ENCODE data around the gene SLC41A3. TPM values are rescaled to one million over a fixed set of nuclear protein-coding genes. Genes with fewer than 3 reads are reported as not detected.
A peak's percentile ranks its signal among the peaks of the same experiment; 100 is the strongest.

The SLC41A3 gene
- total and polyA plus RNA-seq, 2 of the 8 experiments (the other 6 are each of a cell fraction or from before 2014, with no cell fraction given): 30.2 to 56.4 TPM

- no peak overlapping the region for H2AK5ac ChIP-seq (ENCODE audit: low read depth, low read length)
- CTCF ChIA-PET (ENCODE audit: partially characterized antibody): interaction anchor here (1.1 kb wide), 1 partner anchor 9 kb away, joined by 3 read pairs; no protein-coding TSS in a partner anchor
- no peak overlapping the region for H3K56ac ChIP-seq (replicated peaks; ENCODE audit: insufficient read length, low read depth, low read length)
- peaks cover 0 to 5% (median 2%) of the 10 kb centered on the region in 4 experiments; a peak in 4 of 7 replicates for H3K4me1 ChIP-seq (replicated peaks in 1 of 4; ENCODE audit: control insufficient read depth in 3 of 4, insufficient read depth in 4 of 4, low read length in 3 of 4)
- H2BK15ac ChIP-seq (ENCODE audit: low read length): no peak overlapping the region
- no peaks in the 10 kb centered on the region for H4K20me1 ChIP-seq (replicated peaks in 1 of 2; ENCODE audit: control insufficient read depth in 1 of 2, insufficient read depth in 2 of 2, low read length in 2 of 2)
- no peaks in the 10 kb centered on the region for H3K79me1 ChIP-seq (ENCODE audit: low read depth, low read length)
- no peak overlapping the region for H3K9ac ChIP-seq (replicated peaks in 1 of 4; ENCODE audit: extremely low read depth in 1 of 4, low read depth in 3 of 4, low read length in 3 of 4)
- H2BK5ac ChIP-seq (ENCODE audit: low read depth, low read length): no peak overlapping the region
- WGBS, 2 experiments (ENCODE audit: extremely low coverage in 1 of 2, insufficient coverage in 1 of 2, insufficient read length in 1 of 2, insufficient replicate concordance in 2 of 2, low coverage in 1 of 2, low lambda C conversion rate in 2 of 2, missing lambda C conversion rate in 1 of 2): 69% methylated on average over 7 of the region's 7 CpGs; no CpG with 5 or more reads in 1 of the 2 experiments
- no peak for DNase-seq (ENCODE audit: low read depth in 1 of 2, low spot score in 2 of 2)
- no peak for TF ChIP-seq BCL11A (IDR thresholded peaks at IDR 0.05; ENCODE audit: low read depth in 2 of 2, low read length in 2 of 2)
- no peak for TF ChIP-seq CTCF (IDR thresholded peaks at IDR 0.05; ENCODE audit: control extremely low read depth in 1 of 3, insufficient read depth in 1 of 3, low read depth in 1 of 3, low read length in 3 of 3)
- TF ChIP-seq HDAC2 (IDR thresholded peaks at IDR 0.05; ENCODE audit: borderline replicate concordance in 1 of 2, low read depth in 2 of 2, low read length in 2 of 2): no peak
- no peak for TF ChIP-seq ATF2 (IDR thresholded peaks at IDR 0.05; ENCODE audit: low read length)
- no peak overlapping the region for H3K14ac ChIP-seq (ENCODE audit: insufficient read length)
- peak overlapping the region; percentile 39 for H3K4ac ChIP-seq (replicated peaks; ENCODE audit: insufficient read length, low read depth, low read length)
- peak overlapping the region; percentile 15 for H4K91ac ChIP-seq (replicated peaks; ENCODE audit: insufficient read length, low read length)
- H4K8ac ChIP-seq (ENCODE audit: extremely low read depth, insufficient read depth, low read length): no peak overlapping the region
- H4K5ac ChIP-seq (ENCODE audit: insufficient read length, low read depth, low read length): no peak overlapping the region
- H3K4me3 ChIP-seq (ENCODE audit: extremely low read depth in 1 of 4, insufficient read depth in 2 of 4, low read depth in 3 of 4, low read length in 4 of 4): no peak overlapping the region
- H3K18ac ChIP-seq (ENCODE audit: extremely low read depth, low read length): no peak overlapping the region
- no peak overlapping the region for H3K23ac ChIP-seq (ENCODE audit: insufficient read length)
- H2BK20ac ChIP-seq (ENCODE audit: low read length): no peak overlapping the region
- H3K9me3 ChIP-seq (ENCODE audit: insufficient read depth in 2 of 2, low read depth in 1 of 2, low read length in 1 of 2): no peaks in the 10 kb centered on the region
- H3K79me2 ChIP-seq (ENCODE audit: control insufficient read depth in 1 of 2, insufficient read depth in 2 of 2, low read length in 2 of 2): no peaks in the 10 kb centered on the region
- no peak overlapping the region for H2BK12ac ChIP-seq (ENCODE audit: low read depth, low read length)
- no peak overlapping the region for H3K4me2 ChIP-seq (ENCODE audit: insufficient read depth in 1 of 2, low read depth in 2 of 2, low read length in 2 of 2)
- H2AFZ ChIP-seq (ENCODE audit: low read length): no peak overlapping the region
- H3K27me3 ChIP-seq (replicated peaks in 1 of 4; ENCODE audit: control insufficient read depth in 3 of 4, extremely low read depth in 1 of 4, insufficient read depth in 3 of 4, low read length in 3 of 4): no peaks in the 10 kb centered on the region
- H2BK120ac ChIP-seq (replicated peaks; ENCODE audit: low read depth, low read length): no peak overlapping the region
- no peaks in the 10 kb centered on the region for H3K23me2 ChIP-seq (ENCODE audit: low read depth, low read length)
- no peak for FAIRE-seq
- no peaks in the 10 kb centered on the region for H3K36me3 ChIP-seq (ENCODE audit: control insufficient read depth in 2 of 4, insufficient read depth in 4 of 4, low read length in 3 of 4)
- POLR2A ChIA-PET (ENCODE audit: partially characterized antibody): interaction anchor here (0.6 kb wide), 1 partner anchor 530 kb away, joined by 3 read pairs; no protein-coding TSS in a partner anchor
- H3K27ac ChIP-seq (ENCODE audit: low read depth, low read length): no peak overlapping the region
Measured at GRCh38 chr3:126058666-126059065, 25.3 kb downstream of the SLC41A3 start.
